HepG2 (cell line): ENCODE measurements around the gene ATG5.

Source experiments
- GTF2F1 ChIP-seq: fragments of 150-350 bp; IDR thresholded peaks from 2 replicates; pipeline ENCODE4 v1.6.1; 2014; ENCODE audit warnings: low read length
- POLR2A ChIP-seq, 2 experiments: IDR thresholded peaks; 2 replicates each; pipeline ENCODE4 v1.6.1; 2011; ENCODE audit warnings: low read depth in 2 of 2, low read length in 2 of 2, mild to moderate bottlenecking in 1 of 2, moderate library complexity in 1 of 2; ENCODE audit not compliant: insufficient read depth in 1 of 2
- RAD21 ChIP-seq: fragments of 450-650 bp; formaldehyde crosslinking; IDR thresholded peaks from 2 replicates; pipeline ENCODE4 v1.5.0; 2020; ENCODE audit warnings: mild to moderate bottlenecking
- SNAI1 ChIP-seq: sonication (generic); formaldehyde crosslinking; IDR thresholded peaks from 2 replicates; pipeline ENCODE4 v1.5.0; 2020; ENCODE audit warnings: mild to moderate bottlenecking, missing genetic modification reagents, borderline replicate concordance
- ZNF383 ChIP-seq: sonication (generic); formaldehyde crosslinking; IDR thresholded peaks from 2 replicates; pipeline ENCODE4 v1.4.0; 2020; ENCODE audit warnings: missing genetic modification reagents, mild to moderate bottlenecking, borderline replicate concordance
- TF ChIP-seq, protein P1 (sequence below): sonication (generic); formaldehyde crosslinking; IDR thresholded peaks from 2 replicates; pipeline ENCODE4 v1.5.0; 2020; ENCODE audit warnings: mild to moderate bottlenecking, missing genetic modification reagents, moderate library complexity

DNA sequence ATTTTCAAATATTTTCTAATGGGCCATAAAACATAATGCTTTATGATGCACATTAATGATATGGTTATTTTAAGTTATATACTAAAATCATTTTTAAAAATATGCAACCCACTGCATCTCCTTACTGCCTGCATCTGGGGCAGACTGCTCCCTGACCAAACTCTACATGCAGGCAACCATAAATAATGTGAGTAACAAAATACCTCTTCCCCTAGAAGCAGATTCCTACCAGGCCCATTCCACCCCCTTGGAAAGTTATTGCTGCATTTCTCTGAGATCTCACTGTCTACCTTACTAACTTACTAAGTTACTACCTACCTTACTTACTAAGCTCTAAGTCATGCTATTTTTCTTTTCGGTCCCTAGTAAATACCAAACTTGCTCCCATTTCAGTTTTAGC, 71.8 kb downstream of the ATG5 start:
- TF ChIP-seq, protein P1, sequence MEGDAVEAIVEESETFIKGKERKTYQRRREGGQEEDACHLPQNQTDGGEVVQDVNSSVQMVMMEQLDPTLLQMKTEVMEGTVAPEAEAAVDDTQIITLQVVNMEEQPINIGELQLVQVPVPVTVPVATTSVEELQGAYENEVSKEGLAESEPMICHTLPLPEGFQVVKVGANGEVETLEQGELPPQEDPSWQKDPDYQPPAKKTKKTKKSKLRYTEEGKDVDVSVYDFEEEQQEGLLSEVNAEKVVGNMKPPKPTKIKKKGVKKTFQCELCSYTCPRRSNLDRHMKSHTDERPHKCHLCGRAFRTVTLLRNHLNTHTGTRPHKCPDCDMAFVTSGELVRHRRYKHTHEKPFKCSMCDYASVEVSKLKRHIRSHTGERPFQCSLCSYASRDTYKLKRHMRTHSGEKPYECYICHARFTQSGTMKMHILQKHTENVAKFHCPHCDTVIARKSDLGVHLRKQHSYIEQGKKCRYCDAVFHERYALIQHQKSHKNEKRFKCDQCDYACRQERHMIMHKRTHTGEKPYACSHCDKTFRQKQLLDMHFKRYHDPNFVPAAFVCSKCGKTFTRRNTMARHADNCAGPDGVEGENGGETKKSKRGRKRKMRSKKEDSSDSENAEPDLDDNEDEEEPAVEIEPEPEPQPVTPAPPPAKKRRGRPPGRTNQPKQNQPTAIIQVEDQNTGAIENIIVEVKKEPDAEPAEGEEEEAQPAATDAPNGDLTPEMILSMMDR, result no peak
- TF ChIP-seq RAD21 (CRISPR knock-in tag) (no peak), ZNF383 (CRISPR knock-in tag) (no peak), POLR2A (IDR thresholded peaks at IDR 0.05; ENCODE audit: insufficient read depth in 1 of 2, low read depth in 2 of 2, low read length in 2 of 2) (no peak), SNAI1 (no peak), GTF2F1 (no peak)
